HepG2 (cell line): ENCODE results near the gene CACNA1G.

Source experiments
- CBFB ChIP-seq: sonication (generic); formaldehyde crosslinking; IDR thresholded peaks from 2 replicates; pipeline ENCODE4 v1.4.0; 2020; ENCODE audit warnings: missing genetic modification reagents
- EZH2 ChIP-seq: conservative IDR thresholded peaks from 2 replicates; pipeline ENCODE4 v1.6.1; 2012; ENCODE audit warnings: mild to moderate bottlenecking, low read depth, low read length, moderate library complexity
- FOXJ3 ChIP-seq: sonication (generic); formaldehyde crosslinking; IDR thresholded peaks from 2 replicates; pipeline ENCODE4 v1.4.0; 2020; ENCODE audit warnings: missing genetic modification reagents, mild to moderate bottlenecking, borderline replicate concordance
- IRX3 ChIP-seq: sonication (generic); formaldehyde crosslinking; IDR thresholded peaks from 2 replicates; pipeline ENCODE4 v1.8.1; 2023; ENCODE audit warnings: mild to moderate bottlenecking, low read depth, missing genetic modification reagents, borderline replicate concordance
- MAFK ChIP-seq, 2 experiments: IDR thresholded peaks in 1 of 2; conservative IDR thresholded peaks in 1 of 2; 2 replicates each; pipeline ENCODE4 v1.6.1; 2011; ENCODE audit warnings: improper control_type of control experiment in 2 of 2, low read length in 2 of 2
- POLR2A ChIP-seq, 2 experiments: IDR thresholded peaks; 2 replicates each; pipeline ENCODE4 v1.6.1; 2011; ENCODE audit warnings: low read depth in 2 of 2, low read length in 2 of 2, mild to moderate bottlenecking in 1 of 2, moderate library complexity in 1 of 2; ENCODE audit not compliant: insufficient read depth in 1 of 2
- ZFP36 ChIP-seq: fragments of 150-350 bp; IDR thresholded peaks from 2 replicates; pipeline ENCODE4 v1.6.1; 2018; ENCODE audit warnings: borderline replicate concordance, low read length, low read depth; ENCODE audit not compliant: partially characterized antibody
- ZNF333 ChIP-seq: sonication (generic); formaldehyde crosslinking; IDR thresholded peaks from 2 replicates; pipeline ENCODE4 v1.4.0; 2020; ENCODE audit warnings: mild to moderate bottlenecking, missing genetic modification reagents, borderline replicate concordance
- ZSCAN29 ChIP-seq: sonication (generic); formaldehyde crosslinking; conservative IDR thresholded peaks from 2 replicates; pipeline ENCODE4 v1.4.0; 2020; ENCODE audit warnings: mild to moderate bottlenecking, missing genetic modification reagents
- TF ChIP-seq, protein P1 (sequence below): sonication (generic); formaldehyde crosslinking; IDR thresholded peaks from 2 replicates; pipeline ENCODE4 v1.5.0; 2020; ENCODE audit warnings: mild to moderate bottlenecking, missing genetic modification reagents, moderate library complexity

DNA sequence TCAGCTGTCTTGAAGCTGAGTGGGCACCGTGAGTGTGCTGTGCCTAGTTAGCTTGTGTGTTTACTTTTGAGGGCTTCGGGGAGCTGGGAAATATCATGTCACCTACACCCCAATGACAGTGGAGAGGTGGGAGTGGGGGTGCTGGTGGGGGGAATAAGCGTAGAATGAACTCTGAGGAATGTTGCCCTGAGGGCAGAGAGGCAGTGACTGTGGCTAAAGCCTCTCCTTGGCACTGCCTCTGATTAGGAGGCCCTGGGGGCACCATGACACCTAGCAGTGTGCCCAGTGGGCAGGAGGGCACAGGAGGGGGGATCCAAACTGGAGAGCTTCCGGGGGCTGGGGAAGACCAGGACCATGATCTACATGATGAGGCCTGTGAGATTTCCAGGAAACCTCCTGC, 24.8 kb downstream of the CACNA1G start:
- no peak for TF ChIP-seq CBFB
- TF ChIP-seq ZNF333 (CRISPR knock-in tag), result no peak
- no peak for TF ChIP-seq POLR2A (IDR thresholded peaks at IDR 0.05; ENCODE audit: insufficient read depth in 1 of 2, low read depth in 2 of 2, low read length in 2 of 2)
- TF ChIP-seq MAFK (conservative IDR thresholded peaks at IDR 0.05 in 1 of 2, IDR thresholded peaks at IDR 0.05 in 1 of 2; ENCODE audit: low read length in 2 of 2), result no peak
- no peak for TF ChIP-seq IRX3
- TF ChIP-seq EZH2, result no peak
- no peak for TF ChIP-seq FOXJ3 (CRISPR knock-in tag)
- TF ChIP-seq, protein P1, sequence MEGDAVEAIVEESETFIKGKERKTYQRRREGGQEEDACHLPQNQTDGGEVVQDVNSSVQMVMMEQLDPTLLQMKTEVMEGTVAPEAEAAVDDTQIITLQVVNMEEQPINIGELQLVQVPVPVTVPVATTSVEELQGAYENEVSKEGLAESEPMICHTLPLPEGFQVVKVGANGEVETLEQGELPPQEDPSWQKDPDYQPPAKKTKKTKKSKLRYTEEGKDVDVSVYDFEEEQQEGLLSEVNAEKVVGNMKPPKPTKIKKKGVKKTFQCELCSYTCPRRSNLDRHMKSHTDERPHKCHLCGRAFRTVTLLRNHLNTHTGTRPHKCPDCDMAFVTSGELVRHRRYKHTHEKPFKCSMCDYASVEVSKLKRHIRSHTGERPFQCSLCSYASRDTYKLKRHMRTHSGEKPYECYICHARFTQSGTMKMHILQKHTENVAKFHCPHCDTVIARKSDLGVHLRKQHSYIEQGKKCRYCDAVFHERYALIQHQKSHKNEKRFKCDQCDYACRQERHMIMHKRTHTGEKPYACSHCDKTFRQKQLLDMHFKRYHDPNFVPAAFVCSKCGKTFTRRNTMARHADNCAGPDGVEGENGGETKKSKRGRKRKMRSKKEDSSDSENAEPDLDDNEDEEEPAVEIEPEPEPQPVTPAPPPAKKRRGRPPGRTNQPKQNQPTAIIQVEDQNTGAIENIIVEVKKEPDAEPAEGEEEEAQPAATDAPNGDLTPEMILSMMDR (CRISPR knock-in tag), result no peak
- TF ChIP-seq ZFP36, result no peak
- TF ChIP-seq ZSCAN29 (CRISPR knock-in tag), result no peak
